HG03439 (cell line): ENCODE data around the gene PCNX4.
A peak's percentile ranks its signal among the peaks of the same experiment; 100 is the strongest.

Experiments
- ATAC-seq: cut with Tn5 transposase; IDR thresholded peaks from one replicate; pipeline ENCODE4 v1.9.1; 2021; ENCODE audit warnings: mild to moderate bottlenecking, moderate library complexity; ENCODE audit not compliant: unreplicated experiment

PCNX4 gene

GRCh38 chr14:60170948-60171347, 79.2 kb downstream of the PCNX4 start:
- no peak for ATAC-seq

- no peak for ATAC-seq
These were observed 80.0 kb downstream of the PCNX4 start for GRCh38 chr14:60171690-60172089.

GRCh38 chr14:60174352-60175254, 82.9 kb downstream of the PCNX4 start:
- no peak for ATAC-seq

GRCh38 chr14:60175255-60175902, 83.7 kb downstream of the PCNX4 start:
- ATAC-seq: no peak

- ATAC-seq: no peak
These were observed 86.4 kb downstream of the PCNX4 start for GRCh38 chr14:60178164-60178563.

- ATAC-seq: no peak
These were observed 87.1 kb downstream of the PCNX4 start for GRCh38 chr14:60178820-60179219.

- no peak for ATAC-seq
These were observed 87.7 kb downstream of the PCNX4 start for GRCh38 chr14:60179431-60179869.

- ATAC-seq: no peak
These were observed 91.4 kb downstream of the PCNX4 start for GRCh38 chr14:60183138-60183537.

GRCh38 chr14:60183741-60184140, 92.0 kb downstream of the PCNX4 start:
- ATAC-seq: peak; percentile 52

- ATAC-seq: peak; percentile 47
These were observed 92.6 kb downstream of the PCNX4 start for GRCh38 chr14:60184146-60184904.

GRCh38 chr14:60184905-60185555, 93.3 kb downstream of the PCNX4 start:
- ATAC-seq: no peak

- no peak for ATAC-seq
These were observed 96.4 kb downstream of the PCNX4 start for GRCh38 chr14:60188115-60188514.

- no peak for ATAC-seq
These were observed 97.0 kb downstream of the PCNX4 start for GRCh38 chr14:60188696-60189095.

- ATAC-seq: no peak
These were observed 98.5 kb downstream of the PCNX4 start for GRCh38 chr14:60189923-60190840.

- ATAC-seq: no peak
These were observed 103.6 kb downstream of the PCNX4 start for GRCh38 chr14:60195179-60195810.

GRCh38 chr14:60196291-60196690, 104.6 kb downstream of the PCNX4 start:
- ATAC-seq: no peak

GRCh38 chr14:60197629-60198303, 106.0 kb downstream of the PCNX4 start:
- no peak for ATAC-seq

- no peak for ATAC-seq
These were observed 107.6 kb downstream of the PCNX4 start for GRCh38 chr14:60199321-60199720.
